ENCODE results near the gene HSFX2.
"Not testable (repeated sequence)": the region's sequence is repeated elsewhere in the genome, so short reads cannot be mapped to it uniquely, and the experiment has no call there.

Gene HSFX2

GRCh38 chrX:149585631-149586030 lies 9.5 kb downstream of the HSFX2 start:
- DNase-seq: not testable (repeated sequence)

- DNase-seq: not testable (repeated sequence)
Measured at GRCh38 chrX:149573456-149573855, 21.7 kb downstream of the HSFX2 start.

GRCh38 chrX:149572743-149573142 lies 22.4 kb downstream of the HSFX2 start:
- DNase-seq: no peak

GRCh38 chrX:149571770-149572169 lies 23.3 kb downstream of the HSFX2 start:
- no peak for DNase-seq

GRCh38 chrX:149570668-149571067 lies 24.4 kb downstream of the HSFX2 start:
- DNase-seq: no peak

- DNase-seq: no peak
Measured at GRCh38 chrX:149569770-149570169, 25.3 kb downstream of the HSFX2 start.

GRCh38 chrX:149568701-149569296 lies 26.3 kb downstream of the HSFX2 start:
- DNase-seq: no peak

GRCh38 chrX:149567621-149568417 lies 27.3 kb downstream of the HSFX2 start:
- DNase-seq: no peak

GRCh38 chrX:149563359-149563758 lies 31.8 kb downstream of the HSFX2 start:
- DNase-seq: no peak

- DNase-seq: not testable (repeated sequence)
Measured at GRCh38 chrX:149555251-149555650, 39.9 kb downstream of the HSFX2 start.

- DNase-seq: not testable (repeated sequence)
Measured at GRCh38 chrX:149551939-149552248, 43.2 kb downstream of the HSFX2 start.

GRCh38 chrX:149551245-149551938 lies 43.7 kb downstream of the HSFX2 start:
- not testable (repeated sequence) for DNase-seq

- not testable (repeated sequence) for DNase-seq
Measured at GRCh38 chrX:149550454-149550853, 44.7 kb downstream of the HSFX2 start.

GRCh38 chrX:149549701-149550100 lies 45.4 kb downstream of the HSFX2 start, which contains the start of gene HSFX3:
Gene HSFX3, minus strand, starts transcription at chrX:149549924. Its CDS starts 72 bp downstream, at chrX:149549852.
- DNase-seq: not testable (repeated sequence)

- not testable (repeated sequence) for DNase-seq
Measured at GRCh38 chrX:149547782-149548181, 47.3 kb downstream of the HSFX2 start.

- DNase-seq: not testable (repeated sequence)
Measured at GRCh38 chrX:149546962-149547361, 48.2 kb downstream of the HSFX2 start.

GRCh38 chrX:149545545-149546543 lies 49.3 kb downstream of the HSFX2 start:
- DNase-seq: not testable (repeated sequence)

Measured in CD4-positive, alpha-beta T cell treated with Interleukin-4 for 1 hour (primary cell).